Dermis blood vessel endothelial cell (primary cell): ENCODE data around the gene CRAMP1. TPM values are rescaled to one million over a fixed set of nuclear protein-coding genes. Genes with fewer than 3 reads are reported as not detected.
"Not testable (repeated sequence)": the region's sequence is repeated elsewhere in the genome, so short reads cannot be mapped to it uniquely, and the experiment has no call there.

ENCODE experiments used
- DNase-seq: peaks from one replicate; pipeline ENCODE4 v3.0.0; 2010
- total RNA-seq: library from RNA; depleted of rRNA; stranded (reverse); fragments of >200 nt; gene quantifications from 2 replicates; pipeline ENCODE4 v1.2.3, GENCODE V29; 2014

The CRAMP1 gene
- total RNA-seq, 1 donor from 2014 or later, result 12.9 TPM

- no peak for DNase-seq
These were observed 101.8 kb downstream of the CRAMP1 start for GRCh38 chr16:1713933-1714332.

DNA sequence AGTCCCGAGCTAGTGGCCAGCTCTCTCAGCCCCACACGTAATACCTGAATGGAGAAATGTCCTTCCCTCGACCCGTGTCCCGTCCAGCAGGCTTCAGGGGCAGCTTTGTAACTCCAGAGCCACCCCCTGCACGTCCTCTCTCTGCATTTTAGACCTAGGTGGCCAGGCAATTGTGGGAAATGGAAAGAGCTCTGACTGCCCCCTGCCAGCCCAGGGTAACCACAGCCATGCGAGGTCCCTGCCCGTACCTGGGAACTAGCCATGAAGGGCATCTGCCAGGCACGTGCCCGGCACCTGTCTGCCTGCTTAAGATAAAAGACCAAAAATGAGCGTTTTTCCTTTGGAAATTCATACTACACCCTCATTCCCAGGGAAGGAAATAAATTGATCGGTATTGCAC is 103.1 kb downstream of the CRAMP1 start:
- DNase-seq, result no peak

DNA sequence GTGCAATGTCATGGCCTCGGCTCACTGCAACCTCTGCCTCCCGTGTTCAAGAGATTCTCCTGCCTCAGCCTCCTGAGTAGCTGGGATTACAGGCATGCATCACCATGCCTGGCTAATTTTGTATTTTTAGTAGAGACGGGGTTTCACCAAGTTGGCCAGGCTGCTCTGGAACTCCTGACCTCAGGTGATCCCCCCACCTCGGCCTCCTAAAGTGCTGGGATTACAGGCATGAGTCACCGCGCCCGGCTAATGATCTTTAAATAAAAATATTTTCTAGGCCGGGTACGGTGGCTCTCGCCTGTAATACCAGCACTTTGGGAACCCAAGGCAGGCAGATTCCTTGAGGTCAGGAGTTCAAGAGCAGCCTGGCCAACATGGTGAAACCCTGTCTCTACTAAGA is 106.1 kb downstream of the CRAMP1 start:
- not testable (repeated sequence) for DNase-seq

DNA sequence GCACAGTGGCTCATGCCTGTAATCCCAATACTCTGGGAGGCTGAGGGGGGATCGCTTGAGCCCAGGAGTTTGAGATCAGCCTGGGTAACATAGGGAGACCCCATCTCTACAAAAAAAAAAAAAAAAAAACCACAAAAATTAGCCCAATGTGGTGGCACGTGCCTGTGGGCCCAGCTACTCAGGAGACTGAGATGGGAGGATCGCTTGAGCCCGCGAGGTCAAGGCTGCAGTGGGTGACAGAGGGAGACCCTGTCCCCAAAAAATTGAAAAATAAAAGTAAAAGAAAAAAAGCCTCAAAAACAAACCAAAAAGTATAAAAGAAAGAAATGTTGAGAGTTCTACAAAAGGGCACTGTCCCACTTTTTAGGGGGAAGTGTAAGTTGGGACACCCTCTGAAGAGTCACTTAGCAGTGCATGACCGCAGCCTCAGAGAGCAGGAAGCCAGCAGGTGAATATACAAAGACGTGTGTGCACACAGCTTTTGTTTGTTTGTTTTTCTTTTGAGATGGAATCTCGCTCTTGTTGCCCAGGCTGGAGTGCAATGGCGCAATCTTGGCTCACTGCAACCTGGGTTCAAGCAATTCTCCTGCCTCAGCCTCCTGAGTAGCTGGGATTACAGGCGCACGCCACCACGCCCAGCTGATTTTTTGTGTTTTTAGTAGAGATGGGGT is 107.5 kb downstream of the CRAMP1 start:
- not testable (repeated sequence) for DNase-seq

GRCh38 chr16:1721372-1721771 is 109.2 kb downstream of the CRAMP1 start:
- DNase-seq, result no peak

DNA sequence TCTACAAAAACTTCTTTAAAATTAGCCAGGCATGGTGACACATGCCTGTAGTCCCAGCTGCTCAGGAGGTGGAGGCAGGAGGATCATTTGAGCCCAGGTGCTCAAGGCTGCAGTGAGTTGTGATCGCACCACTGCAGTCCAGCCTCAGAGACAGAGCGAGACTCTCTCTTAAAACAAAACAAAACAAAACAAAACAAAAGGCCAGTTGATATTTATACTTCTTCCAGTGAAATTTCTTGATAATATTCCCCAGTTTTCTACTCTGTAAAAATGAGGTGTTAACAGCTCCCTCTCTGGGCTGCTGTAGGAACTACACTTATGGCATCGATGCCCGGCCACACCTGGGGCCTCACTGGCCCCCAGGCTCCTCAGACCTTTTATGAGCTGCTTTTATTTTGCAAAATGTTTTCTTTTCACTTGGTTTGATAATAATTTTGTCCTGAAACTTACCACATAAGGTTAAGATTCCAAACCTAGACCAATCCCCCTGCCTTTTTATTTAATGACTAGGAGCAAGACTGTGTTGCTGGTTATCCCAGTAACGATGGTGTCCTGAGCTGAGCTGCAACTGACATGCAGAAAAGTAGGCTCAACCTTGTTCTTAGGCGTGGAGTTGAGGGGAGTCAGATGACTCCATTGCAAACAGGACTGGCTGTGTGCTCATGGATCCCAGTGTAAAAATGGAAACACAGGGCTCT is 111.4 kb downstream of the CRAMP1 start:
- DNase-seq, result peak; percentile 73

GRCh38 chr16:1724491-1724890 is 112.3 kb downstream of the CRAMP1 start:
- DNase-seq, result no peak

- DNase-seq, result no peak
These were observed 114.7 kb downstream of the CRAMP1 start for GRCh38 chr16:1726661-1727502.

Other genes starting within 250 kb of the CRAMP1 start
- gene UNKL, start 197.7 kb upstream of the CRAMP1 start, total RNA-seq, result 8.2 and 14.5 TPM in 2 replicates
- gene UQCC4, start 191.6 kb upstream of the CRAMP1 start, total RNA-seq, result 13.7 and 19.7 TPM in 2 replicates
- not detected in 2 replicates for gene PERCC1, start 181.3 kb upstream of the CRAMP1 start, total RNA-seq
- gene CCDC154, start 167.8 kb upstream of the CRAMP1 start, total RNA-seq, result 0.09 and 0.34 TPM in 2 replicates
- gene CLCN7, start 137.3 kb upstream of the CRAMP1 start, total RNA-seq, result 69.9 and 96.7 TPM in 2 replicates
- 0.09 TPM in 1 of 2 replicates, not detected in the other for gene PTX4, start 123.4 kb upstream of the CRAMP1 start, total RNA-seq
- gene TELO2, start 119.0 kb upstream of the CRAMP1 start, total RNA-seq, result 19.7 and 21.3 TPM in 2 replicates
- 97.4 and 107 TPM in 2 replicates for gene TMEM204, start 78.7 kb upstream of the CRAMP1 start, total RNA-seq
- gene IFT140, start 288 bp upstream of the CRAMP1 start, total RNA-seq, result 20.7 and 24.8 TPM in 2 replicates
- 63.0 and 114 TPM in 2 replicates for gene JPT2, start 65.9 kb downstream of the CRAMP1 start, total RNA-seq
- 20.9 and 41.0 TPM in 2 replicates for gene MAPK8IP3, start 93.8 kb downstream of the CRAMP1 start, total RNA-seq
- 46.6 and 87.3 TPM in 2 replicates for gene NME3, start 159.2 kb downstream of the CRAMP1 start, total RNA-seq
- gene EME2, start 160.4 kb downstream of the CRAMP1 start, total RNA-seq, result 9.7 and 16.5 TPM in 2 replicates
- 77.1 and 84.7 TPM in 2 replicates for gene MRPS34, start 160.8 kb downstream of the CRAMP1 start, total RNA-seq
- gene SPSB3, start 170.2 kb downstream of the CRAMP1 start, total RNA-seq, result 57.6 and 82.2 TPM in 2 replicates
- gene NUBP2, start 170.6 kb downstream of the CRAMP1 start, total RNA-seq, result 91.8 and 110 TPM in 2 replicates
- not detected in 2 replicates for gene IGFALS, start 181.3 kb downstream of the CRAMP1 start, total RNA-seq
- gene HAGH, start 214.5 kb downstream of the CRAMP1 start, total RNA-seq, result 76.5 and 89.2 TPM in 2 replicates
- gene FAHD1, start 214.8 kb downstream of the CRAMP1 start, total RNA-seq, result 79.7 and 82.4 TPM in 2 replicates